B cell (primary cell): ENCODE measurements around the gene LEMD1. TPM values are rescaled to one million over a fixed set of nuclear protein-coding genes. Genes with fewer than 3 reads are reported as not detected.

Experiments used
- ATAC-seq: fragments of 200-7000 bp; cut with Tn5 transposase; one replicate; pipeline ENCODE4 v1.10.0; 2021; ENCODE audit warnings: low read depth, mild to moderate bottlenecking, moderate number of reproducible peaks, moderate library complexity
- CTCF ChIA-PET: fragments of 350-600 bp; sonication (Branson Sonifier 250); formaldehyde crosslinking; loops from one replicate; lab custom pipeline; 2021; ENCODE audit warnings: antibody characterized with exemption, inconsistent platforms; lab: Charles Lee
- POLR2A ChIA-PET: fragments of 350-600 bp; sonication (Branson Sonifier 250); formaldehyde crosslinking; loops from one replicate; lab custom pipeline; 2021; ENCODE audit warnings: antibody characterized with exemption; lab: Charles Lee
- DNase-seq: peaks from one replicate; pipeline ENCODE4 v3.0.0; 2013
- H2AFZ ChIP-seq: 2 replicates; pipeline ENCODE4 v1.6.1; 2012; ENCODE audit warnings: mild to moderate bottlenecking, low read depth, low read length; ENCODE audit not compliant: insufficient read depth, poor library complexity, severe bottlenecking
- H3K27ac ChIP-seq, 2 donors: 1 replicate in 1 of 2; 2 replicates in 1 of 2; pipeline ENCODE4 v1.5.1; 2012 to 2013; ENCODE audit warnings: low read length in 2 of 2, mild to moderate bottlenecking in 2 of 2, moderate library complexity in 1 of 2
- H3K27me3 ChIP-seq, 4 experiments: fragments of 200-600 bp in 1 of 4; sonication (generic) in 1 of 4; replicated peaks in 1 of 4; 1 replicate in 2 of 4; 2 replicates in 2 of 4; pipeline versions ENCODE4 v1.6.1 to v1.7.0; 2013 to 2016; ENCODE audit warnings: low read length in 3 of 4, mild to moderate bottlenecking in 2 of 4, mixed read lengths in 1 of 4, moderate library complexity in 1 of 4; ENCODE audit not compliant: insufficient read depth in 4 of 4, control insufficient read depth in 3 of 4; ENCODE audit errors: control extremely low read depth in 1 of 4
- H3K36me3 ChIP-seq, 2 experiments: replicated peaks in 1 of 2; 1 replicate in 1 of 2; 2 replicates in 1 of 2; pipeline versions ENCODE4 v1.6.1 to v1.7.1; 2013; ENCODE audit warnings: low read length in 1 of 2; ENCODE audit not compliant: insufficient read depth in 2 of 2, control insufficient read depth in 1 of 2; ENCODE audit errors: control extremely low read depth in 1 of 2, extremely low read depth in 1 of 2
- H3K4me1 ChIP-seq, 2 donors: fragments of 200-600 bp in 1 of 2; sonication (generic) in 1 of 2; 1 replicate in 1 of 2; 2 replicates in 1 of 2; pipeline versions ENCODE4 v1.5.1 to v1.6.1; 2013 to 2017; ENCODE audit warnings: low read length in 2 of 2; ENCODE audit not compliant: control insufficient read depth in 2 of 2, insufficient read depth in 2 of 2
- H3K4me2 ChIP-seq: replicated peaks from 2 replicates; pipeline ENCODE3; 2012; ENCODE audit warnings: mild to moderate bottlenecking, low read depth, low read length; ENCODE audit not compliant: poor library complexity, severe bottlenecking
- H3K4me3 ChIP-seq, 5 experiments: fragments of 200-600 bp in 1 of 5; sonication (generic) in 1 of 5; 1 replicate in 3 of 5; 2 replicates in 2 of 5; pipeline versions ENCODE4 v1.5.1 to v1.7.0; 2011 to 2016; ENCODE audit warnings: low read length in 4 of 5, mild to moderate bottlenecking in 4 of 5, low read depth in 2 of 5, control low read depth in 1 of 5, moderate library complexity in 1 of 5; ENCODE audit not compliant: insufficient read depth in 1 of 5; ENCODE audit errors: control extremely low read depth in 1 of 5, extremely low read depth in 1 of 5
- H3K79me2 ChIP-seq: fragments of 200-600 bp; sonication (generic); one replicate; pipeline ENCODE4 v1.6.0; 2016; ENCODE audit warnings: low read length; ENCODE audit not compliant: control insufficient read depth, insufficient read depth
- H3K9ac ChIP-seq: fragments of 200-600 bp; sonication (generic); 2 replicates; pipeline ENCODE4 v1.6.1; 2017; ENCODE audit warnings: mild to moderate bottlenecking, low read length, moderate library complexity
- H3K9me3 ChIP-seq, 3 donors: one replicate each; pipeline versions ENCODE4 v1.6.1 to v1.7.1; 2013; ENCODE audit warnings: low read length in 2 of 3; ENCODE audit not compliant: control insufficient read depth in 2 of 3, insufficient read depth in 1 of 3; ENCODE audit errors: control extremely low read depth in 1 of 3
- H4K20me1 ChIP-seq: 2 replicates; pipeline ENCODE4 v1.6.0; 2012; ENCODE audit warnings: mild to moderate bottlenecking, low read length; ENCODE audit not compliant: insufficient read depth, control insufficient read depth, poor library complexity, severe bottlenecking
- H3K27ac Mint-ChIP-seq: one replicate; pipeline ENCODE4 v1.8.0; 2021; ENCODE audit warnings: mixed read lengths
- H3K27me3 Mint-ChIP-seq: one replicate; pipeline ENCODE4 v1.8.0; 2021; ENCODE audit warnings: mixed read lengths
- H3K4me1 Mint-ChIP-seq: one replicate; pipeline ENCODE4 v1.8.0; 2021; ENCODE audit warnings: mixed read lengths
- H3K4me3 Mint-ChIP-seq: one replicate; pipeline ENCODE4 v1.8.0; 2021; ENCODE audit warnings: mixed read lengths
- H3K9me3 Mint-ChIP-seq: one replicate; pipeline ENCODE4 v1.8.0; 2022; ENCODE audit warnings: mixed read lengths; ENCODE audit not compliant: insufficient read depth
- EZH2 ChIP-seq: IDR thresholded peaks from 2 replicates; pipeline ENCODE4 v1.6.1; 2012; ENCODE audit warnings: borderline replicate concordance, low read depth, mild to moderate bottlenecking, moderate library complexity, low read length; ENCODE audit not compliant: insufficient read depth, poor library complexity, severe bottlenecking
- WGBS: methylation state at CpG from one replicate; pipeline ENCODE4 v1.1.5; 2013; ENCODE audit warnings: missing lambda C conversion rate; ENCODE audit not compliant: insufficient coverage; 5-methylcytosine and 5-hydroxymethylcytosine counted together
- intact Hi-C: fragments of 100-400 bp; cut with micrococcal nuclease; formaldehyde crosslinking; loops from one replicate; pipeline ENCODE4 v1.10.0; 2022
- polyA plus RNA-seq: library from polyadenylated mRNA; depleted of rRNA; stranded (reverse); fragments of >200 nt; gene quantifications from 2 replicates; pipeline ENCODE4 v1.2.3, GENCODE V29; 2012
- total RNA-seq, 2 donors: library from RNA; stranded (reverse); fragments of 120-200 nt in 1 of 2; gene quantifications; 1 replicate in 1 of 2; 2 replicates in 1 of 2; pipeline versions ENCODE4 v1.2.3 to v1.2.4, GENCODE V29; 2013 to 2022
- TF ChIP-seq, protein P1 (sequence below): fragments of 200-600 bp; IDR thresholded peaks from one replicate; pipeline ENCODE4 v1.8.0; 2022; ENCODE audit warnings: antibody characterized with exemption, mild to moderate bottlenecking

Gene LEMD1
- total and polyA plus RNA-seq, 2 donors (not counting 1 experiment from before 2014, with no cell fraction given), result 0.57 TPM; not detected in 1

GRCh38 chr1:205424901-205425600, 3.2 kb upstream of the LEMD1 start:
- H3K79me2 ChIP-seq, result no peaks in the 10 kb centered on the region
- H3K9ac ChIP-seq, result no peak overlapping the region
- Mint-ChIP-seq H3K27ac (no peak overlapping the region), H3K4me3 (no peak overlapping the region), H3K27me3 (peaks cover 23% of the 10 kb centered on the region), H3K9me3 (no peaks in the 10 kb centered on the region), H3K4me1 (peaks cover 6% of the 10 kb centered on the region)
- POLR2A ChIA-PET, result no interaction called here
- WGBS, result 47% methylated on average over 2 of the region's 8 CpGs
- H3K27ac ChIP-seq, result no peak overlapping the region
- CTCF ChIA-PET, result interaction anchor here (0.7 to 6.2 kb wide), 6 partner anchors 12 to 100 kb away, joined by 4 to 59 read pairs (median 5); no protein-coding TSS in a partner anchor
- intact Hi-C loops, result no loop called here
- peaks cover under 1 to 1% of the 10 kb centered on the region in 2 donors for H3K4me1 ChIP-seq
- ATAC-seq (no peak), DNase-seq (no peak)
- TF ChIP-seq EZH2, result no peak
- TF ChIP-seq, protein P1, sequence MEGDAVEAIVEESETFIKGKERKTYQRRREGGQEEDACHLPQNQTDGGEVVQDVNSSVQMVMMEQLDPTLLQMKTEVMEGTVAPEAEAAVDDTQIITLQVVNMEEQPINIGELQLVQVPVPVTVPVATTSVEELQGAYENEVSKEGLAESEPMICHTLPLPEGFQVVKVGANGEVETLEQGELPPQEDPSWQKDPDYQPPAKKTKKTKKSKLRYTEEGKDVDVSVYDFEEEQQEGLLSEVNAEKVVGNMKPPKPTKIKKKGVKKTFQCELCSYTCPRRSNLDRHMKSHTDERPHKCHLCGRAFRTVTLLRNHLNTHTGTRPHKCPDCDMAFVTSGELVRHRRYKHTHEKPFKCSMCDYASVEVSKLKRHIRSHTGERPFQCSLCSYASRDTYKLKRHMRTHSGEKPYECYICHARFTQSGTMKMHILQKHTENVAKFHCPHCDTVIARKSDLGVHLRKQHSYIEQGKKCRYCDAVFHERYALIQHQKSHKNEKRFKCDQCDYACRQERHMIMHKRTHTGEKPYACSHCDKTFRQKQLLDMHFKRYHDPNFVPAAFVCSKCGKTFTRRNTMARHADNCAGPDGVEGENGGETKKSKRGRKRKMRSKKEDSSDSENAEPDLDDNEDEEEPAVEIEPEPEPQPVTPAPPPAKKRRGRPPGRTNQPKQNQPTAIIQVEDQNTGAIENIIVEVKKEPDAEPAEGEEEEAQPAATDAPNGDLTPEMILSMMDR, result no peak
- H4K20me1 ChIP-seq, result no peaks in the 10 kb centered on the region
- no peak overlapping the region for H3K4me2 ChIP-seq
- no peaks in the 10 kb centered on the region for H3K36me3 ChIP-seq
- peaks cover 0 to 10% (median 2%) of the 10 kb centered on the region in 4 experiments for H3K27me3 ChIP-seq
- H3K4me3 ChIP-seq, result no peak overlapping the region
- H2AFZ ChIP-seq, result no peak overlapping the region
- H3K9me3 ChIP-seq, result no peaks in the 10 kb centered on the region

DNA sequence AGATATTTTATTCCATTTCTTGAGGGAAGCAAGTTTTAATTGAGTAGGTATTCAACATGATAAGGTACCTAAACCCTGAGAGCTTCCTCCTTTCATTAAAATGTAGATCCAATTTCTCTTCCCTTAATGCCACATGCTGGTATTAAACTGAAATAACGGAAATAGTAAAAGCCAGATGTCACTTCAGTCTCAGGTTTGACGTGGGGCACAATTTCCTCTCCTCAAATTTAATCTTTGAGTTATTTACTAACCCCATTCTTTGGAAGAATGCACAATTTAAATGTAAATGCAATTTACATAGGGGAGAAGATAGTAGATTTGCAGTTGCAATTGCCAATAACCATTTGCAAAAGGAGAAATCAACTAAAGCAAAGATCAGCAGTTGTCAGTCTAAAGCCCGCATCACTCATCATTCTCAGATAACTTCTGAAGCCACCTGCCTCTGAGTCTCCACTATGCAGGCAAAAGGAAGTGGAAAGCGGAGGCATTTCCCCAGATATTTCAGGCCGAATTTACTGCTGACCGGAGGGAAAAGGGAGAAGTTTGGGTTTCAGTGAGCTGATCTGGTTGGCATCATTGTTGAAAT, 2.1 kb upstream of the LEMD1 start:
- Histone ChIP-seq H3K27me3 (peaks cover 0 to 10% (median 2%) of the 10 kb centered on the region in 4 experiments), H3K36me3 (no peaks in the 10 kb centered on the region), H3K4me1 (no peaks in the 10 kb centered on the region), H3K9ac (no peak overlapping the region), H3K4me3 (no peak overlapping the region), H3K9me3 (no peaks in the 10 kb centered on the region), H3K4me2 (no peak overlapping the region), H2AFZ (no peak overlapping the region), H4K20me1 (no peaks in the 10 kb centered on the region), H3K79me2 (no peaks in the 10 kb centered on the region), H3K27ac (no peak overlapping the region)
- POLR2A ChIA-PET, result no interaction called here
- WGBS, result 92% methylated on average over 2 of the region's 6 CpGs
- peaks cover 29% of the 10 kb centered on the region for H3K27me3 Mint-ChIP-seq
- no peak overlapping the region for H3K4me3 Mint-ChIP-seq
- no peak overlapping the region for H3K27ac Mint-ChIP-seq
- DNase-seq, result no peak
- H3K9me3 Mint-ChIP-seq, result no peaks in the 10 kb centered on the region
- CTCF ChIA-PET, result interaction anchor here (0.7 to 6.2 kb wide), 8 partner anchors 10 to 101 kb away, joined by 3 to 59 read pairs (median 4); no protein-coding TSS in a partner anchor
- intact Hi-C loops, result no loop called here
- peaks cover 2% of the 10 kb centered on the region for H3K4me1 Mint-ChIP-seq
- TF ChIP-seq, protein P1, result no peak
- TF ChIP-seq EZH2, result no peak
- no peak for ATAC-seq
